HG02943 (cell line): ENCODE data around the gene CDCA5.
A peak's percentile ranks its signal among the peaks of the same experiment; 100 is the strongest.

Source experiments
- ATAC-seq: cut with Tn5 transposase; IDR thresholded peaks from one replicate; pipeline ENCODE4 v1.9.1; 2021; ENCODE audit warnings: mild to moderate bottlenecking, low read depth, moderate library complexity; ENCODE audit not compliant: unreplicated experiment

The CDCA5 gene

DNA sequence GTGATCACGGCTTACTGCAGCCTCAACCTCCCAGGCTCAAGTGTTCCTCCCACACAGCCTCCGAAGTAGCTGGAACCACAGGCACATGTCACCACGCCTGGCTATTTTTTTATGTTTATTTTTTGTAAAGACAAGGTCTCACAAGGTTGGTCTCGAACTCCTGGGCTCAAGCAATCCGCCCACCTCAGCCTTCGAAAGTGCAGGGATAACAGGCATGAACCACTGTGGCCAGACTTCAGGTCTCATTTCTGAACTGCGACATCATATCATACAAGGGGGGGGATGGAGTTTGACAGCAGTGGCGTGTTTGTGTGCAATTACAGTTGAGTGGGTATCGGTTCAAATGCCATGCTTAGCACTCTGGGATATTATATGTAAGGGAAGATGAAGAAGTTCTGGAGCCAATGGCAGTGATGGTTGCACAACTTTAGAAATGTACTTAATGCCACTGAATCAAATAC lies 32.4 kb downstream of the CDCA5 start:
- no peak for ATAC-seq

DNA sequence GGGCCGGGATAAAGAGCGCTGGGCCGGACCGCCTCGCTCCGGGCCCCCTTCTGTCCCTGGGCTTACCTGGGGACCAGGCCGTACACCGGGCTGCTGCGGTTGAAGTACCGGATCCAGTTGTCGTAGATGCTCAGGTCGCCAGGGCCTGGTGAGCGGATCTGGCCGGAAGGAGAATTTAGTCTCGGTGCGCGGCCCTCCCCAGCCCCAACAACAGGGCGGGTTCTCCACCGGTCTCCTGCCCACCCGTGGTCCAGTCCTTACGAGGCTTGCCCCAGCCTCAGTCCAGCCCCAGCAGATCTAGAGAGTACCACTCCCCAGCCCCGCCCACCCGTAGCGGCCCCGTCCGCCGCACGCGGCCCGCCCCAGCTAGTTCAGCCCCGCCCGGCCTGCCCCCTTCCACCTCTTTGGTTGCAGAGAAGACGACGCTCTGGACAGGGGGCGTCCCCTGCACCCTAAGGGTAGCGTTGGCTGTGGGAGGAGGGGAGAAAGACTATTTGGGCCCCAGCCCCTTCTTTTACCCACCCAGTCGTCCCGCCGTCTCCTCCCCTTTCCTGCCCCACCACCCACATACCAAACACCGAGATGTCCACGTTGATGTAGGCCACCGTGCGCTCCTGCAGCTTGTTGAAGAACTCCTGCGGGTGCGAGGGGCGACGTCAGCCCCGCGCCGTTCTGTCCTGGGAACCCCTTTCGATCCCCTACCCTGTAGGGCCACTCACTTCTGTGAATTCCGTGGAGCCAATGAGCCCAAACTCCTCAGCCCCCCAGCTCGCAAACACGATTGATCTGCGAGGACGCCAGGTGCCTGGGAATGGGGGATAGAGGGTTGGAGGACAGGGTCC lies 36.0 kb downstream of the CDCA5 start:
- no peak for ATAC-seq

DNA sequence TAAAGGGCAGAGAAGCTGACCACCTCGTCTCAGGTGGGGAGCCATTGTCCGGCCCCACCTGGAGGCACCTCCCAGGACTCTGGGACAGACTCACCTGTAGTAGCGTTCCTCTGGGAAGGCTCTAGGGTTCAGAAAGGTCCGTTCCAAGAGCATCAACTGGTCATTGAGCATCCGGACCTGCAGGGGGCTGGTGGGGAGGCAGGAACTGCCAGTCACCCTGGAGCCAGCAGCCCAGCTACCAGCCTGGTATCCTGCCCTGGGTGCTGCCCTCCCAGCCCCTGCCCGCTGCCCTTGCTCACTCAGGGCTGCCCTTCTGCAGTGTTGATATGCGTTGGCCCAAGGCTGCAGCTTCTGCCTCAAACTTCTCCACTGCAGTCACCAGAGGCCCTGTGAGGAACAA lies 38.1 kb downstream of the CDCA5 start:
- no peak for ATAC-seq

DNA sequence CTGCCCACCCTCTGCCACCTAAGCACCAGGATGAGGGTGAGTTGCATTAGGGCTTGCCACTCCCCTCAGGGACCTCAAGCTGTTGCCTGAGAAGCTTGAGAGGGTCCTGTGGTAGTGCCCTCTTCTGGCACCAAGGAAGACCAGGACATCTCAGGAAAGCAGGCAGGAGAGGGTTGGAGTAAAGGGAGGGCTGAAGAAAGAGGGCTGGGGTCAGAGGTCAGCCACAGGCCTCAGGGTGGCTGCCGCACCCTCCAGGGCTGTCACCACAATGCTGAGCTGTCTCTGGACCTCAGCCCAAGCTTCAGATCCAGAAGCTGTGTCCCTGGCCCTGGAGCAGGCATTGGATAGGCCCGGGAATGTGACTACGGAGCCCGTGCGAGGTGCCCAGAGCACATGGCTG lies 38.8 kb downstream of the CDCA5 start:
- ATAC-seq = no peak

DNA sequence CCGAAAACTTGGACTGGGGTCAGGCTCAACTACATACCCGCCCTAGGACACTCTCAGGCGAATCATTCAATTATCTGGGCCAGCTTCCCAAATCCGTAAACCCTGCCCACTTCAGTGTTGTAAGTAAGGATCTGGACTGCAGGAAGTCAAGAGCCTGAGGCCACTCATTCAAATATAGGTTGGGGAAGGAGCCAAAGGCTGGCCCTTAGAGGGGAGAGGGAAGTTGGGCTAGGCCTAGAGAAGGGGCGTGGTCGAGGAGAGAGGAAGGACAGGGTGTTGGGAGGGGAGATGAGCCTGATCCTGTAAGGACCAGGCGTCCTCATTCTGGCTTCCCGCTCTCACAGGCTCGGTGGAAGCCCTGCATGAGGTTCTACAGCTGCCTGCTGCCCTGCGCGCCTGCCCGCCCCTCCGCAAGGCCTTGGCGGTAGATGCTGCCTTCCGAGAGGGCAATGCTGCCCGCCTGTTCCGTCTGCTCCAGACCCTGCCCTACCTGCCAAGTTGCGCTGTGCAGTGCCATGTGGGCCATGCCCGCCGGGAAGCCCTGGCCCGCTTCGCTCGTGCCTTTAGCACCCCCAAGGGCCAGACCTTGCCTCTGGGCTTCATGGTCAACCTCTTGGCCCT lies 39.8 kb downstream of the CDCA5 start:
- ATAC-seq = no peak

DNA sequence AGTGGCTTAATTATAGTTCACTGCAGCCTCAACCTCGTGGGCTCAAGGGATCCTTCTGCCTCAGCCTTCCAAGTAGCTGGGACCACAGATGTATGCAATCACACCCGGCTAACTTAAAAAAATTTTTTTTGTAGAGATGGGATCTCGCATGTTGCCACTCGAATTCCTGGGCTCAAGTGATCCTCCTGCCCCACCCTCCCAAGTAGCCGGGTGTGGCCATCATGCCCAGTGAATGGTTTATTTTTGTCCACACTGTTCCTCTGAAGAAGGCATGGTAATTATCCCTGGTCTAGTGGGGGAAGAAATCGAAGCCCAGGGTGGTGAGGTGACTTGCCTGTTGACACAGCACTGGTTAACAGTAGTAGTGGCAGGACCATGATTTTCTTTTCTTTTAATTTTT lies 40.9 kb downstream of the CDCA5 start:
- ATAC-seq = no peak

DNA sequence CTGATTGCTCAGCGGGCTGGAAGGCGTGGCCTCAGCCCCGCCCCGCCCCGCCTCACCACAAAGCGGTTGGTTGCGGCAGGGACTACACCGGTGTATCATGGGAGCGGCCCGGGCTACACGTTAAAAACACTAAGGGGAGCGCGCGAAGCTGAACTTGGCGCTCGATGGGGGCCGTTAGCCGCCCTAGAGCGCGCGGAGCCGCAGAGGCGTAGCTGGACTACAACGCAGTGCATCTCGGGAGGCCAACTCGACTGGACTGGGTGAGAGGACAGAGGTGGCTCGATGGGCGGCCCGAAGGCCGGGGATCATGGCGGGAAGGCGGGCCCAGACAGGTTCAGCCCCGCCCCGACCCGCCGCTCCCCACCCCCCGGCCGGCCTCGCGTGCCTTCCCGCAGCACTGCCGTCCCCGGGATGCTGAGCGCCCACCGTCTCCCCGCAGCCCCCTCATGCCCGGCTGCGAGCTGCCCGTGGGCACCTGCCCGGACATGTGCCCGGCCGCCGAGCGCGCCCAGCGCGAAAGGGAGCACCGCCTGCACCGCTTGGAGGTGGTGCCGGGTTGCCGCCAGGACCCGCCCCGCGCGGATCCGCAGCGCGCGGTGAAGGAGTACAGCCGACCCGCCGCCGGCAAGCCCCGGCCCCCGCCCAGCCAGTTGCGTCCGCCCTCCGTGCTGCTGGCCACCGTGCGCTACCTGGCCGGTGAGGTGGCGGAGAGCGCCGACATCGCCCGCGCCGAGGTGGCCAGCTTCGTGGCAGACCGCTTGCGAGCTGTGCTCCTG lies 42.8 kb downstream of the CDCA5 start, which contains the start of gene SAC3D1:
Gene SAC3D1, plus strand, starts transcription at position 364 of the 776 bp plus-strand sequence. Its CDS starts 83 bp downstream, at position 447.
- ATAC-seq = peak; percentile 81

DNA sequence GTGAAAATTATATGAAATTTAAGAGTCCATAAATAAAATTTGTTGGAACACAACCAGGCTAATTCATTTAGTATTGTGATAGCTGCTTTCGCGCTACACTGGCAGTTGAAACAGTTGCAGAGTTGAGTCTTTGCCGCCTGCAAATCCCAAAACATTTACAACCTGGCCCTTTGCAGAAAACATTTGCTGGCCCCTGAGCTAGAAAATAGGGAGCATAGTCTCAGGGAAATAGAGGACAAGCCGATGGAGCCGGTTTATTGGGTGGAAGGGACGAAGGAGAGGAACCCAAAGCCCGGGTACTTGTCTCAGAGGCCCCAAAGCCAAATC lies 43.4 kb downstream of the CDCA5 start:
- ATAC-seq = no peak

DNA sequence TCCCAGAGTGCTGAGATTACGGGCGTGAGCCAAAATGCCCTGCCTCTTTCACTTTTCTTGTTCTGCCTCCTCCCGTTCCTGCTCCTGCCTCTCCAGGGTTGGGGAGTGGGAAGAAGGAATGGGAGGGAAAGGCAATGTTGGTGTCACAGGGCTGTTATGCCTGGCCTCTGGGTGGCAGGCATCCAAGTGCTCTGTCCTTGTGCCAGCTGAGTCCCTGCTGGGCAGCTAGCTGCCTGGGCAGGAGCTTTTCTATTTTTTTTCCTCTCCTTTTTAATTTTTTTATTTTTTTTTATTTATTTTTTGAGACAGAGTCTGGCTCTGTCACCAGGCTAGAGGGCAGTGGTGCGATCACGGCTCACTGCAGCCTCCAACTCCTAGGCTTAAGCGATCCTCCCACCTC lies 46.9 kb downstream of the CDCA5 start:
- no peak for ATAC-seq

DNA sequence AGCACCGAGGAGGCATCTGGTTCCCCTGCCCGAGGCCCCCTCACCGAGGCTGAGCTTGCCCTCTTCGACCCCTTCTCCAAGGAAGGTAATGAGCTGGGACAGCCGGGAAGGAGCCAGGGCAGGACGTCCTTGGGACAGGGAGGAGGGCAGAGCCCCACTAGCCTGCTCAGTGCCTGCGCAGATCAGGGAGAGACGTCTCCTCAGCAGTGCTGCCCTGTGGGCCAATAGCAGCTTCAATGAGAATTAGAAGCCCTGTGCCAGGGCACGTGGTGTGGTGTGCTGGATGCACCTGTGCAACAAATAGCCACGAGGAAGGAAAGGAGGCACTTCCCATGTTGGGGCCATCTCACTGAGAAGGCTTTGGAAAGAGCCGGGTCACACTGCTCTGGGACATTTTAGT lies 48.3 kb downstream of the CDCA5 start:
- no peak for ATAC-seq

DNA sequence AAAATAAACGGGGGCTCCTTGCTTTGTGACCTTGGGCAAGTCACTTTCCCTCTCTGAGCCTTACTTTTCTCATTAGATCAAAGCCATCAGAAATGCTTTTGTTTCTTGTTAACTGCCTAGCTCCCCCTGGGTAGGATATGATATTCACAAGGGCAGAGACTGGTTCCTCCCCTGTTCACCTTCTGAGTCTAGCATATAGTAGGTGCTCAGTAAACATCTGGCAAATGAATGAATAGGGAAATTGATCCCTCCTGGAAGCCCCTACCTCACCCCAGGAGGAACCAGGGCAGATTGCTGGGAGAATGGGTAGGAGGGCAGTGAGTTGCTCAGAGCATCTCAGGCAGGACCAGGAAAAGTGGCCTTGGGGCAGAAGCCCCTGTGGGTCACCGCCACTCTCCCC lies 49.4 kb downstream of the CDCA5 start:
- no peak for ATAC-seq

DNA sequence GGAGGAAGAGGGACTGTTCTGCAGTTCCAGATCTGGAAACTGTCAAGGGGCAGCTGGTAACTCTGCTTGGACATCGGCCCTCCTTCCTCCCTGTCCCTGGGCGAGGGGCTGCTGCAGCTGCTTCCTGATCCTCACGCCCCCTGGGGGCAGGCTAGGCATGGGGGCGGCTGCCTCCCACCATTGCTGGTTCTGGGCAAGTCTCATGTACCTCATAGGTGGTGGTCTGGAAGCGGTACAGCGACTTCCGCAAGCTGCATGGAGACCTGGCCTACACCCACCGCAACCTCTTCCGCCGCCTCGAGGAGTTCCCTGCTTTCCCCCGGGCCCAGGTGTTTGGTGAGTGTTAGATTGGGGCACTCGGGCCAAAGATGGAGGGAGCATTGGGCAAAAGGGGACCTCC lies 51.6 kb downstream of the CDCA5 start:
- ATAC-seq = no peak
